Measurements from ENCODE around the gene TUBB3.
"Not testable (repeated sequence)": the region's sequence is repeated elsewhere in the genome, so short reads cannot be mapped to it uniquely, and the experiment has no call there.

Gene TUBB3

GRCh38 chr16:89918453-89919347 is 4.4 kb upstream of the TUBB3 start, which contains the start of gene MC1R:
Gene MC1R, plus strand, starts transcription at chr16:89918862. Its CDS starts 397 bp downstream, at chr16:89919259.
- no peak for DNase-seq

- no peak for DNase-seq
Observed at GRCh38 chr16:89919535-89920406, 3.4 kb upstream of the TUBB3 start.

- DNase-seq, result no peak
Observed at GRCh38 chr16:89920723-89921122, 2.4 kb upstream of the TUBB3 start.

- no peak for DNase-seq
Observed at GRCh38 chr16:89921131-89921701, 1.9 kb upstream of the TUBB3 start.

GRCh38 chr16:89921702-89922476 is 1.3 kb upstream of the TUBB3 start:
- DNase-seq, result peak; percentile 90

GRCh38 chr16:89922477-89922883 is 662 bp upstream of the TUBB3 start:
- peak; percentile 84 for DNase-seq

GRCh38 chr16:89923640-89924296 is 626 bp downstream of the TUBB3 start:
- no peak for DNase-seq

- DNase-seq, result no peak
Observed at GRCh38 chr16:89924297-89924924, 1.3 kb downstream of the TUBB3 start.

GRCh38 chr16:89924925-89925307 is 1.8 kb downstream of the TUBB3 start:
- DNase-seq, result no peak

GRCh38 chr16:89925596-89926079 is 2.5 kb downstream of the TUBB3 start:
- no peak for DNase-seq

GRCh38 chr16:89931305-89931896 is 8.3 kb downstream of the TUBB3 start:
- DNase-seq, result no peak

- DNase-seq, result no peak
Observed at GRCh38 chr16:89931964-89932363, 8.8 kb downstream of the TUBB3 start.

GRCh38 chr16:89934019-89934418 is 10.9 kb downstream of the TUBB3 start:
- DNase-seq, result not testable (repeated sequence)

GRCh38 chr16:89934611-89935553 is 11.7 kb downstream of the TUBB3 start:
- DNase-seq, result no peak

- not testable (repeated sequence) for DNase-seq
Observed at GRCh38 chr16:89935620-89936019, 12.5 kb downstream of the TUBB3 start.

GRCh38 chr16:89936034-89936433 is 12.9 kb downstream of the TUBB3 start:
- DNase-seq, result no peak

- DNase-seq, result no peak
Observed at GRCh38 chr16:89936508-89936907, 13.4 kb downstream of the TUBB3 start.

- DNase-seq, result no peak
Observed at GRCh38 chr16:89936981-89937380, 13.8 kb downstream of the TUBB3 start.

GRCh38 chr16:89938175-89938885 is 15.2 kb downstream of the TUBB3 start:
- DNase-seq, result no peak

All from amniotic stem cell (primary cell).